Activated CD4-positive, alpha-beta T cell treated with anti-CD3 and anti-CD28 coated beads, Interleukin-2, amount 50 U/mL, for 48 hours (primary cell): ENCODE results near the gene CD47.

Experiments used
- DNase-seq, 2 experiments: peaks; one replicate each; pipeline ENCODE4 v3.0.0-alpha.2; 2020

CD47 gene

DNA sequence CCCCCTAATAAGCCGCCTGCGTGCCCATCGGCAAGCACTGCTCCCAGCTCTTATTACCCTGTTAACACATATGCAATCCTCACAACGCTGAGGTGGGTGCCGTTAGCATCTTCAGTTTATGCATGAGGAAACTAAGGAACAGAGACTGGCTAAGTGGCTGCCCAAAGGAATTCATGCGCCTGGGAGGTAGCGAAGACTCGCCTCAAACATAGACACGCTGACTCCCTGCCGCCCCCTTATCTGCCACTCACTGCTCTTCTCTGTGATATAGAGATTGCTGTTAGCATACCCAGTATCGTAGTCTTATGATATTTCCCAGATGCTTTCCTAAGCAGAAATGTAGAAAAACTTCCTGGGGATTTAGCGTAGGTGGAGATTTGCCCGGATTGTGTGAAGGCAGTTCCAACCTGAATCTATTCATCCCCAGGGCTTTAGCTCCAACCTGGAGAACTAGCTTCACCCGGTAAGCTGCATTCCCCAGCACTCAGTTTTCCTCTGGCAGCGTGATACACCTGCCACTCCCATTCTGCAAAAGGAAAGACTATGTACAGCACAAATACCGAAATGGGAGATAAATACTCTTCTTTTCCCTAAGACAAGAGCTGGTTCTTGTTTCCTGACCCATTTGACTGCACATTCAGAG is 23.7 kb upstream of the CD47 start:
- DNase-seq, result no peak

DNA sequence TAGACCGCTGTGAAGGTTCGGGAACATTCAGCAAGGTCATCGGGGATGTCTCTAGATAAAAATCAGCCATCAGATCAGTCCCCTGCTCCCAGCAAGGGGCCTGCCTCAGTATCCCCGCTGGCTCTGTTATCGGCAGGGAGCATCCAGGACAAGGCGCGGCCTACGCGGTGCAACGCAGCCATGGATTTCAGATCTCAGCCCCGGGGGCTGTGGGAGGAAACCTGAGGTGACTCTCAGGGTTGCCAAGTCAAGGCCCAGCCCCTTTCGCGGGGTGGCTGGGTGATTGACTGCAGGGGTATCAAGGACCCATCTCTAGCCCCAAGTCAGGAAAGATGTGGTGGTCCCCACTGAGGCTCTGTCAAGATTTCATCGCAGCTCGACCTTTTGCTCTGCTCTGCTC is 23.1 kb upstream of the CD47 start:
- DNase-seq, result no peak

DNA sequence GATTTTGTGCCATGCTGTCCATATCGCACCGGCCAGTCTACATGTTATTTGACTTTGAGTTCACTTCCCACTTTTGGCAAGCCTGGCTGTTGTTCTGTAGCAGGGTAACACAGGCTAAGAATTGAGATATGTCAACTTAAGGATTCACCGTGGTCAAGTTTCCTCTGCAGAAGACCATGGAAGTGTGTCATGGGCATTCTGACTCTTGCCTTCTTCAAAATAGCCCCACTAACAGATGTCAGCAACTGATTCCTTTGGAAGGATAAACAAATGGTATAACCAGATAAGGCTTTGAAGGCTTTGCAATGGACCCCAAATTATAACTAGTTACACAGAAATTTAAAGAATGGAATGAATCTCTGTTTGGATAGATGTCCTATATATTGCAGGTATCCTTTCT is 20.1 kb upstream of the CD47 start:
- no peak for DNase-seq

DNA sequence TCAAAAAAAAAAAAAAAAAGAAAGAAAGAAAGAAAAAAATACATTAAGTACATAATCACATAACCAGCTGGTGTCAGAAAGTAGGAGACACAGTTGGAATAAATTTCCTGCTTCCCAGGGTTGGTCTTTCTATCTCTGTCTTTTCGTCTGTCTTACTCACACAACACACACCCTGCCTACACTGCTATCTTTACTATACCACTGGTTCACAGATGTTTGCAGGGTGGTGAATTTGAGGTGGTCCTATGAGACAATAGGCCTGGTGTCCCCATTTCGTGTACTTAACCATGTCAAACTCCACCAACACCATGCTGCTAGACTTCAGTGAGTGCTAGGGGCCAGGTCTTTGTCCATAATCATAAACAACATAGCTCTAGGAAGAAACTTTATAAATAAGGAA is 17.6 kb upstream of the CD47 start:
- no peak for DNase-seq

DNA sequence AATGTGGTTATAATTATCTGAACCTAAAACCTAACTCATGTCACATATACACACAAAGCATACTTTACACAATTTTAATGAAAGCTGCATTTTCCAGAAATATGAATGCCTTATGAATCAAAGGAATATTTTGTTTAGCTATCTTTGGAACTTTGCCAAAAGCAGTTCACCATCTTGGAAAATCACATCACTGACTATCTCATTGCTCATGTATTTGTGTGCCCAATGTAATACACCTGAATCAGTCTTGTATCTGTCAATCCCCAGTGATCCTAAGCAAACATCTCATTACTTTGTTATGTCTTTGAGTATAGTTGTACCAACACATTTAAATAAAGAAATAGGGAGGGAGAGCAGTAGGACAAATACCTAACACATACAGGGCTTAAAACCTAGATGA is 15.6 kb upstream of the CD47 start:
- no peak for DNase-seq

DNA sequence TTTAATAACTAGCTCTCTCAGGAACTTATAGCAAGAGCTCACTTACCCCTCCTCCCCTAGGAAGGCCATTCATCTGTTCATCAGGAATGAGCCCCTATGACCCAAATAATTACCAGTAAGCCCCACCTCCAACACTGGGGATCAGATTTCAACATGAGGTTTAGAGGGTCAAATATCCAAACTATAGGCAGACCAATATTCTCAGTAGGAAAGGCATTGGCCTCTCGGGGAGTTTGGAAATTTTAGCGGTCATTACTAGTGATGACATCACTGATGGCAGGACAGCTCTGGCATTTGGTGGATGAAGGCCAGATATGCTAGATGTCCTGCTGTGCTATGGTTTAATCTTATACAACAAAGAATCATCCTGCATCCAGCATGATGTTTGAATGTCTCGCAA is 15.2 kb upstream of the CD47 start:
- DNase-seq, result no peak

DNA sequence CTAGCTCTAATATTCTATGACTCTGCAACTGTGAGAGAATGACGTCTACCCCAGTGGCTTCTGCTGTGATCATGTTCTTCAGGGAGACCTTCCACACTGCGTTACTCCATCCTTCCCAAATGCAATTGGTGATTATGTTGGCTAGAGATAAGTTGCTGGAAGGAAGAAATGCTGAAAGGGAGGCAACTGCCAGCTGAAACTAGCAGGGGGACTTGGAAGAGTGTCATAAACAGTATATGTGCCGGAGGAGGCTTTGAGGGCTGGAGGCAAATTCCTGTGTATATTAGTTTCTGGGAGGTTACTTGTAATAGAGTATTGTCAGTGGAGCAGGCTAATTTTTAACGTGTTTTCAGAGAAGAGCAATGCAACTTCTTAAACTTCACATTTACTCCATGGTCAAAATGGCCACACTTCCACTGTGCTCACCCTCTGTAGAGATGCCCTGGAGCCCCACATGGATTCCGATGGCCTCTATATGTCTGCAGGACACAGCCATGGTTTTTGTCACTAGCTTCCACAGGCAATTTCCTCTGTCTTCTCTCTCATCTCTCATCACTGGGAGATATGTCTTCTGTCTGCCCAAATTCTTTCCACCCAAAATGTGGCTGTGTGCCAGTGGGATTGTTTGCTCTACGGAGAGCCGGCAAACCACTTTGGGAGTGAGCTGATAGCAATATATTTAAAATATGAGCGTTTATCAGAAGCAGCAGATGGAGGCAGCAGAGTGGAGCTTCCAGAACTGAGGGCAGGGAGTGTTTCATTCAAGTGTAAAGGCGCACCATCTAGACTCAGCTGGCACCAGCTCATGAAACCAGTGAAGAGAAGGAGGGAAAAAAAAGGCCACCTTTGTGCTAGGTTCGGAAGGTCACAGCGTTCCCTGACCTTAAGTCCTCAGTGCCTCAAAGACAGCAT is 13.3 kb upstream of the CD47 start:
- no peak for DNase-seq

DNA sequence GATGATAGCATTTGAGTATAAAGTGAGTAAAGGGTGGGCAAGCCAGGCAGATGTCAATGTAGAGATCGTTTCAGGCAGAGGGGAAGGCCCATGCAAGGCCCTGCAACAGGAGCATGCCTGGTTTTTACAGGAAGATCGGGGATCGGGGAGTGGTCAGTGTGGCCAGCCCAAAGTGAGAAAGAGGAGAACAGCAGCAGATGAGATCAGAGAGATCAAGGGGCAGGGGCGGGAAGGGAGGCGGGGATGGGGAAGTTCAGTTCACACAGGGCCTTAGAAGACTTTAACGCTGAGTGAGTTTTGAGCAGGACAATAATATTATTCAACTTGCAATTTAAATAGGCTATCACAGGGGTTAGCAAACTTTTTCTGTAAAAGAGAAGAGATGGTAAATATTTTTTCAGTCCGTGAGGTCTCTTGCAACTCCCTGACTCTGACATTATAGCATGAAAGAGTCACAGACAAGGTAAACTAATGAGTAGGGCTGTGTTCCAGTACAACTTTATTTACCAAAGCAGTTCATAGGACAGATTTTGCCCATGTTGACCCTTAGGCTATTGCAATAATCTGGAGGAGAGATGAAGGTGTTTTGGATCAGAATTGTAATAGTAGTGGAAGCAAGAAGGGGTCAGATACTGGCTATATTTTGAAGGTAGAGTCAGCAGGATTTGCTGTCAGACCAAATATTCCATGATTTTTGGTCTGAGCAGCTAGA is 12.4 kb upstream of the CD47 start:
- no peak for DNase-seq

DNA sequence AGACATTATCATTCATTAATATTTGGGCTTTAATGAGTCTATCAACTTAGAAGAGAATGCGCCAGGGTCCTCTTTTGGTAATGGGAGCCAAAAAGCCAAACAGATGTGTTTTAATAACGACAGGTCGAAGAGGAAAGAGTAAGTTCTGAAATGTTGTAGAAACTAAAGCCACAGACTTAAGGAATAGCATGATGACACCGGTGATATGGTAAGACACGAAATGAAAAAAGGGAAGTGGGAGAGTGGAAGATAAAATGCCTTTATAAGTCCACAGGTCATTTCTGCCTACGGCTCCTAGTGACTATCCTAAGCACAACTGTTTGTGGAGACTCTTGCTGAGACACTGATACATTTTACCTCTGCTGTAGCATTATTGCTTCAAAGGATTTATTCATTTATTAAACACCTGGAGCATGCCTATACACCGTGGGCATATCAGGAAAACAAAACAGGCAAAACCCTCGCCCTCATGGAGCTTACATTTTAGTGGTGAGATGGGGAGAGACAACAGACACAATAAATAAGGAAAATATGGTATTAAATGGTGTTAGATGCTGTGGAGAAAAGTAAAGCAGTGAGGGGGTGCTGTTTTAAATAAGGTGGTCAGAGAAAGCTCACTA is 11.7 kb upstream of the CD47 start:
- DNase-seq, result no peak

DNA sequence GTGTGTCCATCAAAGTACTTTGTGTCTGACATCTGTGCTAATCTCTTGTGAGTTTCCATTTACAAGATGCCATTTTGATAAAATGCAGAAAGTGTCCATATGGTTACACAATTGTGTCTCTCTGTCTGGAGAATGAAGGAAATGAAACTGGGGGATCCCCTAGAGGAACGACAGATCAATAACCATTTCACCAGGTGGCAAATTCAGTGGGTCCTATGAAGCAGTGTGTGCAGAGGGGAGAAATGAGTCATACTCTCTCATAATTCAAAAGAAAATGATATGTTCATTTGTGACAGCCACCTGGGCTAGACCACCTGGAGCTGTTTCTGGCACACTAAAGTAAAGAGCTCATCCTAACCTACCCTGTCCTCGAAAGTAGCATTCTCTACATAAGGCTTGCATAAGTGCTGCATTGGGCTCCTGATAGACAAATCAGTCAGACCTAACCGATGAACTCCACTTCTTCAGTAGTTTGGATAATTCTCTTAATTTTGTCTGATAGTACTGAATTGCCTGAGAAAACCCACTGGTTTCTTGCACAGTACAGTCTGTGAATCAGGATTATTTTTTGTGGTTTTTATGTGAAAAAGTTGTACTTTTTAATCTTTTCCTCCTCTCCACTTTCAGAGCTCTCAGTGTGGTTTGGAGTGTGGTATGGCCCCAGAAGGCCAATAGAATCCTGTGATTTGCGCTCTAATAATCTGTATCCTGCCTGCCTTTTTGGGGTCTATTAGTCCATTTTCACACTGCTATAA is 10.3 kb upstream of the CD47 start:
- peak in 1 of 2 experiments; percentile 21 for DNase-seq

DNA sequence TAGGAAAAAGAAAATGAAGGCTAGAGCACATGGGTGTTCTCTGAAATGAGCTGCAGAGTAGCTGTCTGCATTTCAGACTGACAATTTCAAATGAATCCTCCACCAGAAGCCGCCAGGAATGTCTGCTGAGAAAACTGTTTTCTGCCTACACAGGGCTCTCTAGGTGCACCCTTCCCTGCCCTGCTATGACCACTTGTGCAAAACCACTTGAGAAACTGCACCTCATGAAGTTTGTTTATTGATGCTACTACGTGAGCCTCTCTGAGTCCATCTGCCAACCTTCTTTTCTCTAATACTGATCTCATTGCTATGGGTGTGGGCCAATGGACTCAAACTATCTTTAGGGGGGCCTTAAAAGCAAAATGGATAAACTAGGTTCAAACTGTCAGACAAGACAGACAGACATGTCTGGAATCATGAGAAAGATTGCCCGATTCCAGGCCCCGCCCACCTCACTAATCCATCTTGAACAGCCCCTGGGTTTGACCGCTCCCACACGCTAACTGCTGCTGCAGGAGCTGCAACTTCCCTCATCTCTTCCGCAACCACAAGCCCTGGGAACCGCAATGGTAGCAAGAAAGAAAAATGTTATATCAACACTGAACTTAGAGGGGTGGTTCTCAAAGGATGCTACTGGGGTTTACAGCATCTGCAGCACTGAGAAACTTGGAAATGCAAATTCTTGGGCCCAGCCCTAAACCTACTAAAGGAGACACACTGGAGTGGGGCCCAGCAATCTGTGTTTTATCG is 9.0 kb upstream of the CD47 start:
- peak in 1 of 2 experiments; percentile 44 for DNase-seq

DNA sequence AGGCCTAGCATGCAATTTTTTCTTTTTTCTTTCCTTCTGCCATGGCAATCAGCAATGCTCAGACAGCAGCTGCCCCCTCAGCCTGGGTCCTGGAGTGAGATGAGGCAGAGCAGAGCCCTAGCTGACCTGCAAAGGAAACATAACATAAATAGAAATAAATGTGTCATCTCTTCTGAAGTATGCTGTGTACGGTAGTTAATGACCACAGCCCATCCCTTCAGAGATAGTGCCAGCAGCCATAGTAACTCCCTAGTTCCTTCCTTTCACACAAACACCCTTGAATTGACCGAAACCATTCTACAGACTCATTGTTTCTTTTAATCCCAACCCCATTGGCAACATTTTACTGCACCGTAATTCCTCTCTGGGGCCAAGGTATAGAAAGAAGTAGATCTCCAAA is 8.4 kb upstream of the CD47 start:
- no peak for DNase-seq

DNA sequence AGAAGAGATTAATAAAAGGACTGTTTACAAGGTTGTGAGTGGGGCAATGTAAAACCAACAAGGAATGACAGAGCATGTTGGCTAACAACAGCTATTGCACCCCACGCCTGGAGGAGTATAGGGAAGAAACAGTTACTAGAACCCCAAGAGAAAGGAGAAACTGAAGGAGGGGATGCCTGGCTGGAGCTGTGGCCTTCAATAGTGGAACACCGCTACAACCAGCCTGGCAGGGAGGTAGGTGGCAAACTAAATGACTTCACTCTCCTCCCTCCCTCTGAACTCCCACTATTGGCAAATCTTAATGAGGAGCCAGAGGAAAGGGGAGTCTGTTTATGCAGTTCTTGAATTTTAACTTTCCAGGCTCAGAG is 7.2 kb upstream of the CD47 start:
- no peak for DNase-seq

DNA sequence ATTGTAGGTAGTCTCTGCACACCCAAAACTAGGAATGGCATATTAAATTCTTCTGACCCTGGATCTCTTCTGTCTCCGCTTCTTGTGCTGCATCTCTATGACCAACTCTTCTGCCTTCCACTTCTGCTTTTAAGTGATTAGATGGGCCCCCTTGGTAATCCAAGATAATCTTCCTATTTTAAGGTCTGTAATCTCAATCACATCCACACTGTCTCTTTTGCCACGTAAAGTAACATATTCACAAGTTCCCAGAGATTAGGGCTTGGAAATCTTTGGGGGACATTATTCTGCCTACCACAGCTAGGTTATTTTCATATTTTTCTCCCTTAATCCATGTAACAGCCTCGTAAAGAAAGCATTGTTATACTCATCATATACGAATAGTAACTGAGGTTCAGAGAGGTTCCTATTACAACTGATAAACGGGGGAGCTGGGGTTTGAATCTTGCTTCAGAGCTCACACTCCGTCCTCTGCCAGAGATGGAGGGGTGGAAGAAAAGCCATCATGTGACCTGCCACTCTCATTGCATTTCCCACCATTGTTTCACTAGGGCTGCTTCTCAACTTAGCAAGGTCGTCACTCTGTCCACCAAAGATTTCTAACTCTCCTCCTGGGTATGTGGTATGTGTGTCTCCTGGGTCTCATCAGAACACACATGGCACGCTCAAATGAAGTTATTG is 6.6 kb upstream of the CD47 start:
- no peak for DNase-seq

DNA sequence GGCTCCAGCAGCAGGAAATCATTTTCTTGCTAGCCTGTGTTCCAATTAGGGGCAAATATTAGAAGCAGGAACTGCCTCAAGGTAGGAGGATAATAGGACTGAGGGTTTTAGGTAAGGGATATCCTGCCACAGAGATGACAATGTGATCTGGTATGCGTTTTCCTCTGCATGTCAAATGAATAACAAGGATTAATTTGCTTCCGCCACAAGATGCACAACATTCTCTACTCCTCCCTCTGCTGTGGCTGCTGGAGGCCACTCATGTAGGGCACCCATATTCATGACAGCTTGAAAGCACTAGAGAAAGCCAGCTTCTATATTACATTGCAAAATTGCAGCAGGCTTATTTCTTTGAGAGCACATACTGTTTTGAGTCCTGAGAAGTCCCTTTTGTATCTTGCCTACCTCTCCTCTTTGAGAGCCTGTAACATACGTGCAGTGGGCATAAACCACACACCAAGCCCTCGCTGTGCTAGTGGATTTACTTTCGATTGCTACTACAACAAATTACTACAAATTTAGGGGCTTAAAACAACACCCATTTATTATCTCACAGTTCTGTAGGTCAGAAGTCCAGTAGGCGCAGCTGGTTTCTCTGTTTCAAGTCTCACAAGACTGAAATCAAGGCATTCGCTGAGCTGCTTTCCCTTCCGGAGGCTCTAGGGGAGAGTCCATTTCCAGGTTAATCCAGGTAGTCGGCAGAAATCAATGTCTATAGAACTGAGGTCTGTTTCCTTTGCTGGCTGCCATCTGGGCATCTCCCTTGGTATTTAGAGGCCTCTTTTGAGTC is 5.9 kb upstream of the CD47 start:
- DNase-seq, result no peak

DNA sequence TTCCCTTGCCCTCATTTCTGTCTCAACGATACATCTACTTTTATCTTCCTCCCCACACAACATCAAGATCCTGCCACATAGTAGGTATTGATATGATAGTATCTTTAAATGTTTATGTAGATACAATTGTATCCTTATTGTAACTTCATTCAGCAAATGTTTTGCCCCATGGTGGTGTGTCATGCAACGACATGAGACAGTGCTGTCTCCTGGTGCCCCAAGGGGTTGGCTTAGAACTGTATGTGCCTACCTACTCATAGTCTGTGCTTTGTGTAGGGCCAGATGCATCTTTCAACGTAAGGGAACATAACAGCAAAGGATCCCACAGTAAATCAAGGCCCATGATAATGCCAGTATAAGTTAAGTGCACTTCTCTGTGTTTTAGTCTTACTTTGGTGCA is 2.8 kb upstream of the CD47 start:
- peak in 1 of 2 experiments; percentile 26 for DNase-seq

DNA sequence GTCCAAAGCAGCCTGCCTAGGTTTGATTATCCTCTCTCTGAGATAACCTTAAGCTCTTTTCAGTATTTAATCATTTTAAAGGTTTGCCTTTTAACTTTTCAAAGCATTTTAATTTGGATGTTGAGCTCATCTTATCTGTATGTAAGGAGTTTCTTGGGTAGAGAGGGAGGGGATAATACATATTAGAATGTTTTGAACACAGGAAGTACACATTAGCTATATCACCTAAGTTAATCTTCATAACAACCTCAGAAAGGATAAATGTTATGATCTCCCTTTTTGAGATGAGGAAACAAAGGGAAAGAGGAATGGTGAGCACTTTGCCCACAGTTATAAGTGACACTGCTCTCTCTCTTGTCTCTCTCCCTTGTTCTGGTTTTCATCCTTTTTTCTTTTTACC is 2.2 kb upstream of the CD47 start:
- no peak for DNase-seq

DNA sequence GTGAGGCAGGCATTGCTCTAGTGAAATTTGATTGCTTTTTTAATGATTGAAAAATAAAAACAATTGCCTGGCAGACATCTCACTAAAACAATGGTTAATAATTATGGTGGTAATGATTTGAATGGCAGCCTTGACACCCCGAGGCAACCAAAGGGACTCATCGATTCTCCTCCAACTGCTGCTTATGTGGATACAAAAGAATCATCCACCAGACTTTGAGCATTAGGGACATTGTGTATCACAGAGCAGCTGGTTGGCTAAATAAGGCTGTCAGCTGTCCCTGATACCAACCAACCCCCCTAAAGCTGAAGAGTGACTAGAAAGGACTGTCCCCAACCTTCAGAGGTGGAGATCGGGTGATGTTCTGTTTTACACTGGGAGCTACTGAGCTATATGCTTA is 1.7 kb upstream of the CD47 start:
- DNase-seq, result no peak

DNA sequence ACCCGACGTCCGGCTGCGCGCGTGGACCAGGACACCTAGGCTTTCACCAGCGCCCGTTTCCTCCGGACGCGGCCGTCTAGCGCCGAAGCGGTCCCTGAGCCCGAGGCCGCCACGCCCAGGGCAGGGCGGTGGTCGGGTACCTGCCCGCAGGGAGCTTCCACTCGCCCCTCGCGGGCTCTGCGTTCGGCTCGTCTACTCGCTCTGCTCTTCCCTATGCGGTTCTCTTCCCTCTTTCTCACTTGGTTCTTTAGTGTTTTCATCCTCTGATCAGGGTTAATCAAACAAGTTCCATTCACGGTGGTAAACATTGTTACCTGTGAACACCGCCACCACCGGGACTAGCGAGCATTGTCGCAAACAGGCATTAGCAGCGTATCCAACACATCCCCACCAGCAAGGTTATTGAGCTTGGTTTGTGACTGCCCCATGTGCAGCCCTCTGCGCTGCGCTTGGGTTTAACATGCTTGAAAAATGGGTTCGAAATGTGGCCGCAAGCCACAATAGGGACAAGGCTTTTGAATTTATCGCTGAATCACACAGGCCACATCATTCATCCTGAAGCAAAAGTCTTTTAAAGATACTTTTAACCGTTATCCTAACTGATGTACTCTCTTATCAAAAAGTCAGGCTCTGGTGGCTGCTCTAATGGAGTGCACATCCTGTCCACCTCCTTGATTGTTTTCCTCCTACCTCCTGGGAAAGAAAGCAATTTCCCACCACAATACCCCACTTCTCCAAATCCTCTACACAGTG is 843 bp upstream of the CD47 start:
- peak; percentile 28 to 45 for DNase-seq
